ENCODE measurements around the gene GNAS-AS1. TPM values are rescaled to one million over a fixed set of nuclear protein-coding genes. Genes with fewer than 3 reads are reported as not detected.

GNAS-AS1 gene
- total and polyA plus RNA-seq, 2 experiments from 2014 or later = 12.3 to 15.0 TPM

DNA sequence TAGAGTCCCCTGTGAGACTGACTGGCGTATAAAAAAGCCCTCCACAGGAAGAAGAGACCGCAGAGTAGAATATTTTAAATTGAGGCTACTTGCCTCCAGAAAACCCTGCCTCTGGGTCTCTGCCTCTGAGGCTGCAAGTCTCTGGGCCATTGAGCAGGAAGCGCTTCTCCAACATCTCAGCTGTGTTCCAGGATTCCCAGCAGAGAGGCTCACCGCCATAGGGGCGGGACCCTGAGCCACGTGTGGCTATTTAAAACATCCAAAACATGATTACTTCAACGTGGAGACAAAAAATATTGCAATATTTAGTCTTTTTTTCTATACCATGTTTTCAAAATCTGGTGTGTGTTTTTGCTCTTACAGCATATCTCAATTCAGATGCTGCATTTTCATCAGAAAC is 59.4 kb downstream of the GNAS-AS1 start:
- no peak for DNase-seq (ENCODE audit: low spot score)
- H3K4me1 Mint-ChIP-seq = peaks cover 17% of the 10 kb centered on the region
- no peak overlapping the region for H3K27ac ChIP-seq (ENCODE audit: low read depth)

More for the DNA sequence above, 59.4 kb downstream of the GNAS-AS1 start:
- Histone ChIP-seq H3F3A (replicated peaks; ENCODE audit: low read depth) (no peaks in the 10 kb centered on the region), H3K79me2 (replicated peaks; ENCODE audit: insufficient read depth) (no peaks in the 10 kb centered on the region), H4K20me1 (replicated peaks; ENCODE audit: insufficient read depth) (no peaks in the 10 kb centered on the region), H3K27me3 (ENCODE audit: insufficient read depth) (no peaks in the 10 kb centered on the region), H3K4me1 (ENCODE audit: insufficient read depth) (no peaks in the 10 kb centered on the region), H3K9me2 (ENCODE audit: insufficient read depth) (0 out of 2 replicates have a peak, but pooled peaks cover 8% of the 10 kb centered on the region), H3K36me3 (ENCODE audit: insufficient read depth) (no peaks in the 10 kb centered on the region), H3K4me3 (no peak overlapping the region), H2AFZ (no peak overlapping the region), H3K4me2 (no peak overlapping the region)
- no peaks in the 10 kb centered on the region for H3K36me3 Mint-ChIP-seq (ENCODE audit: low read depth)
- H3K27me3 Mint-ChIP-seq (ENCODE audit: insufficient read depth, low read depth, poor library complexity) = peaks cover 17% of the 10 kb centered on the region
- no peak overlapping the region for H3K4me3 Mint-ChIP-seq
- no peak overlapping the region for H3K27ac Mint-ChIP-seq
- no peaks in the 10 kb centered on the region for H3K9me3 Mint-ChIP-seq
- no peak for TF ChIP-seq EZH2phosphoT487 (IDR thresholded peaks at IDR 0.05; ENCODE audit: unreplicated experiment)
- no peak for TF ChIP-seq ZNF462 (CRISPR knock-in tag; IDR thresholded peaks at IDR 0.05)
- no peak for TF ChIP-seq POLR2AphosphoS5 (IDR thresholded peaks at IDR 0.05; ENCODE audit: low read depth)
- no peak for TF ChIP-seq JUNB (IDR thresholded peaks at IDR 0.05; ENCODE audit: unreplicated experiment)
- no peak for TF ChIP-seq REST (IDR thresholded peaks at IDR 0.05; ENCODE audit: unreplicated experiment)
- TF ChIP-seq, protein P1, sequence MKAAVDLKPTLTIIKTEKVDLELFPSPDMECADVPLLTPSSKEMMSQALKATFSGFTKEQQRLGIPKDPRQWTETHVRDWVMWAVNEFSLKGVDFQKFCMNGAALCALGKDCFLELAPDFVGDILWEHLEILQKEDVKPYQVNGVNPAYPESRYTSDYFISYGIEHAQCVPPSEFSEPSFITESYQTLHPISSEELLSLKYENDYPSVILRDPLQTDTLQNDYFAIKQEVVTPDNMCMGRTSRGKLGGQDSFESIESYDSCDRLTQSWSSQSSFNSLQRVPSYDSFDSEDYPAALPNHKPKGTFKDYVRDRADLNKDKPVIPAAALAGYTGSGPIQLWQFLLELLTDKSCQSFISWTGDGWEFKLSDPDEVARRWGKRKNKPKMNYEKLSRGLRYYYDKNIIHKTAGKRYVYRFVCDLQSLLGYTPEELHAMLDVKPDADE (IDR thresholded peaks at IDR 0.05) = no peak
- no peak for TF ChIP-seq CREB1 (CRISPR knock-in tag; IDR thresholded peaks at IDR 0.05; ENCODE audit: low read depth)
- no peak for TF ChIP-seq STAT1 (IDR thresholded peaks at IDR 0.05; ENCODE audit: unreplicated experiment)
- TF ChIP-seq ZNF331 (CRISPR knock-in tag; IDR thresholded peaks at IDR 0.05; ENCODE audit: low read depth) = no peak
- no peak for TF ChIP-seq NANOG (IDR thresholded peaks at IDR 0.05; ENCODE audit: borderline replicate concordance)
- no peak for TF ChIP-seq EZH2 (IDR thresholded peaks at IDR 0.05; ENCODE audit: low read depth, unreplicated experiment)
- ATAC-seq = no peak
